HEK293 (cell line): ENCODE measurements around the gene ANP32B.

Experiments used
- ZBTB7A ChIP-seq: fragments of 450-650 bp; formaldehyde crosslinking; IDR thresholded peaks from 2 replicates; pipeline ENCODE4 v1.5.1; 2016; ENCODE audit warnings: low read depth, missing biosample characterization, missing genetic modification characterization
- ZNF146 ChIP-seq: fragments of 450-650 bp; formaldehyde crosslinking; IDR thresholded peaks from 2 replicates; pipeline ENCODE4 v1.5.1; 2016; ENCODE audit warnings: missing biosample characterization, missing genetic modification characterization
- ZNF621 ChIP-seq: fragments of 450-650 bp; formaldehyde crosslinking; IDR thresholded peaks from 2 replicates; pipeline ENCODE4 v1.5.1; 2017; ENCODE audit warnings: missing biosample characterization, missing genetic modification characterization
- TF ChIP-seq, protein P1 (sequence below): fragments of 450-650 bp; formaldehyde crosslinking; IDR thresholded peaks from 2 replicates; pipeline ENCODE4 v1.5.1; 2017; ENCODE audit warnings: missing biosample characterization, missing genetic modification characterization
- TF ChIP-seq, protein P2 (sequence below): fragments of 450-650 bp; formaldehyde crosslinking; IDR thresholded peaks from 2 replicates; pipeline ENCODE4 v1.5.1; 2016; ENCODE audit warnings: missing biosample characterization, missing genetic modification characterization
- TF ChIP-seq, protein P3 (sequence below): fragments of 450-650 bp; formaldehyde crosslinking; IDR thresholded peaks from 2 replicates; pipeline ENCODE4 v1.5.1; 2017; ENCODE audit warnings: missing biosample characterization, missing genetic modification characterization

DNA sequence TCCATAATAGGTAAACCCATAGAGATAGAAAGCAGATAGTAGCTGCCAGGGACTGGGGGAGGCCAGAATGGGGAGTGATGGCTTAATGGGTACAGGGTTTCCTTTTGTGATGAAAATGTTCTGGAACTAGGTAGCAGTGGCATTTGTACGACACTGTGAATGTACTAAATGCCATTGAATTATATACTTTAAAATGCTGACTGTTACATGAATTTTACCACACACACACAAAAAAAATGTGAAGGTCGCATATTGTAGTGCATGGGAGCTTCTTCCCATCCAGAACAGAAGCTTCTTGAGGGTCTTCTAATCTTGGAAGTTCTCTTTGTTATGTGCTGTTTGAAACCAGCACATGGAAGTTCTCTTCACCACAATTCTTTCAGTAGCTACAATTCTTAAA, 19.9 kb upstream of the ANP32B start:
- TF ChIP-seq, protein P1, sequence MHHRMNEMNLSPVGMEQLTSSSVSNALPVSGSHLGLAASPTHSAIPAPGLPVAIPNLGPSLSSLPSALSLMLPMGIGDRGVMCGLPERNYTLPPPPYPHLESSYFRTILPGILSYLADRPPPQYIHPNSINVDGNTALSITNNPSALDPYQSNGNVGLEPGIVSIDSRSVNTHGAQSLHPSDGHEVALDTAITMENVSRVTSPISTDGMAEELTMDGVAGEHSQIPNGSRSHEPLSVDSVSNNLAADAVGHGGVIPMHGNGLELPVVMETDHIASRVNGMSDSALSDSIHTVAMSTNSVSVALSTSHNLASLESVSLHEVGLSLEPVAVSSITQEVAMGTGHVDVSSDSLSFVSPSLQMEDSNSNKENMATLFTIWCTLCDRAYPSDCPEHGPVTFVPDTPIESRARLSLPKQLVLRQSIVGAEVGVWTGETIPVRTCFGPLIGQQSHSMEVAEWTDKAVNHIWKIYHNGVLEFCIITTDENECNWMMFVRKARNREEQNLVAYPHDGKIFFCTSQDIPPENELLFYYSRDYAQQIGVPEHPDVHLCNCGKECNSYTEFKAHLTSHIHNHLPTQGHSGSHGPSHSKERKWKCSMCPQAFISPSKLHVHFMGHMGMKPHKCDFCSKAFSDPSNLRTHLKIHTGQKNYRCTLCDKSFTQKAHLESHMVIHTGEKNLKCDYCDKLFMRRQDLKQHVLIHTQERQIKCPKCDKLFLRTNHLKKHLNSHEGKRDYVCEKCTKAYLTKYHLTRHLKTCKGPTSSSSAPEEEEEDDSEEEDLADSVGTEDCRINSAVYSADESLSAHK (tag by site-specific recombination), result no peak
- TF ChIP-seq, protein P2, sequence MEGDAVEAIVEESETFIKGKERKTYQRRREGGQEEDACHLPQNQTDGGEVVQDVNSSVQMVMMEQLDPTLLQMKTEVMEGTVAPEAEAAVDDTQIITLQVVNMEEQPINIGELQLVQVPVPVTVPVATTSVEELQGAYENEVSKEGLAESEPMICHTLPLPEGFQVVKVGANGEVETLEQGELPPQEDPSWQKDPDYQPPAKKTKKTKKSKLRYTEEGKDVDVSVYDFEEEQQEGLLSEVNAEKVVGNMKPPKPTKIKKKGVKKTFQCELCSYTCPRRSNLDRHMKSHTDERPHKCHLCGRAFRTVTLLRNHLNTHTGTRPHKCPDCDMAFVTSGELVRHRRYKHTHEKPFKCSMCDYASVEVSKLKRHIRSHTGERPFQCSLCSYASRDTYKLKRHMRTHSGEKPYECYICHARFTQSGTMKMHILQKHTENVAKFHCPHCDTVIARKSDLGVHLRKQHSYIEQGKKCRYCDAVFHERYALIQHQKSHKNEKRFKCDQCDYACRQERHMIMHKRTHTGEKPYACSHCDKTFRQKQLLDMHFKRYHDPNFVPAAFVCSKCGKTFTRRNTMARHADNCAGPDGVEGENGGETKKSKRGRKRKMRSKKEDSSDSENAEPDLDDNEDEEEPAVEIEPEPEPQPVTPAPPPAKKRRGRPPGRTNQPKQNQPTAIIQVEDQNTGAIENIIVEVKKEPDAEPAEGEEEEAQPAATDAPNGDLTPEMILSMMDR (tag by site-specific recombination), result no peak
- TF ChIP-seq ZNF621 (tag by site-specific recombination) (no peak), ZNF146 (tag by site-specific recombination) (no peak), ZBTB7A (tag by site-specific recombination) (no peak)
- TF ChIP-seq, protein P3, sequence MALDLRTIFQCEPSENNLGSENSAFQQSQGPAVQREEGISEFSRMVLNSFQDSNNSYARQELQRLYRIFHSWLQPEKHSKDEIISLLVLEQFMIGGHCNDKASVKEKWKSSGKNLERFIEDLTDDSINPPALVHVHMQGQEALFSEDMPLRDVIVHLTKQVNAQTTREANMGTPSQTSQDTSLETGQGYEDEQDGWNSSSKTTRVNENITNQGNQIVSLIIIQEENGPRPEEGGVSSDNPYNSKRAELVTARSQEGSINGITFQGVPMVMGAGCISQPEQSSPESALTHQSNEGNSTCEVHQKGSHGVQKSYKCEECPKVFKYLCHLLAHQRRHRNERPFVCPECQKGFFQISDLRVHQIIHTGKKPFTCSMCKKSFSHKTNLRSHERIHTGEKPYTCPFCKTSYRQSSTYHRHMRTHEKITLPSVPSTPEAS, result no peak
